ENCODE results near the gene ACTRT3. TPM values are rescaled to one million over a fixed set of nuclear protein-coding genes. Genes with fewer than 3 reads are reported as not detected.

Gene ACTRT3
- total and polyA plus RNA-seq, 2 of the 13 experiments (the other 11 are each of a cell fraction or from before 2014, with no cell fraction given) = 0.42 to 0.97 TPM

DNA sequence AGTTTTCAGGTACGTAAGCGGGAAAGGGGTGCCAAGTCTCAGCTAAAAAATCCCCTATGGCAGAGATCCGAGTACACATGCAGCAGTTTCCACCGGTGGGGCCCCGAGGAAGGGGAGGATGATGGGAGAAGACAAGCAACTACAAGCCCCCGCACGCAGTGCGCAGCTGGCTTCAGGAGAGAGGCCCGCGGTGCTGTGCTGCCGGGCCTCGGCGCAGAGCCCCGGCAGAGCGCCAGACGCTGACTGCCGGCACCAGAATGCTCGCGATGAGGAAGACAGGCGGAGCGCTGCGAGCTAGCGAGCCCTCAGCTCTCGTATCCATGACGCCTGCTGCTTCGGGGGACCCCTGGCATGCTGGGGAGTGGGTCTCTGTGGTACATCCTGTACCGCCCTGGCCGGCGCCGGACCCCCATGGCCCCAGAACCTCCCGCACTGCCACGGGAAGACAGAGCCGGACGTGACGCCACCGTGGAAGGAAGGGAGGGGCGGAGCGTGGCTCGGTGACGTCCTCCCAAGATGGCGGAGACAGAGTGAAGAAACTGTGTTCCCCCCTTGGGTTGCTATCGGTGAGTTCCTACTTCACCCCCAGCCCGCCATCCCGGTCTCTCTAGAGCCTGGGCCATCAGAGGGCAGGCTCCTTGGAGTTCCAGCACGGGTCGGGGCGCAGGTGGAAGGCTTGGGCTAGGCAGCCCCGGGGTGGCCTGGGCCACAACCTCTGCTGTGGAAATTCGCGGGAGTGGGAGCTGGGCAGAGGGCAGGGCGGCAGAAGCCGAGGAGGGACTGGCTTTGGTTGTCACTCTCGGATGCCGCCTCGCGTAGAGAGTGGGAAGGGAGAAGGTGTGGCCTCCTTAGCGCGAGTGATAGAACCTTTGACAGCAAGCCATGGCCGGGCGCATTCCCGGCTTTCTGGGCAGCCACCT is 3.8 kb upstream of the ACTRT3 start, which contains the start of gene MYNN (continued):
- TF ChIP-seq SP2 (CRISPR knock-in tag; IDR thresholded peaks at IDR 0.05) (peak; percentile 56; the same call in 1 of the 2 replicates), KAT2B (IDR thresholded peaks at IDR 0.05; ENCODE audit: borderline replicate concordance, low read depth, low read length) (no peak), ETV6 (CRISPR knock-in tag; conservative IDR thresholded peaks at IDR 0.05) (peak; percentile 52; the same call in 1 of the 2 replicates), ZNF577 (CRISPR knock-in tag; IDR thresholded peaks at IDR 0.05; ENCODE audit: borderline replicate concordance, low read depth) (no peak), GPN1 (CRISPR knock-in tag; IDR thresholded peaks at IDR 0.05; ENCODE audit: borderline replicate concordance) (no peak), NR3C1 (CRISPR knock-in tag; IDR thresholded peaks at IDR 0.05) (no peak)
- TF ChIP-seq, protein P1, sequence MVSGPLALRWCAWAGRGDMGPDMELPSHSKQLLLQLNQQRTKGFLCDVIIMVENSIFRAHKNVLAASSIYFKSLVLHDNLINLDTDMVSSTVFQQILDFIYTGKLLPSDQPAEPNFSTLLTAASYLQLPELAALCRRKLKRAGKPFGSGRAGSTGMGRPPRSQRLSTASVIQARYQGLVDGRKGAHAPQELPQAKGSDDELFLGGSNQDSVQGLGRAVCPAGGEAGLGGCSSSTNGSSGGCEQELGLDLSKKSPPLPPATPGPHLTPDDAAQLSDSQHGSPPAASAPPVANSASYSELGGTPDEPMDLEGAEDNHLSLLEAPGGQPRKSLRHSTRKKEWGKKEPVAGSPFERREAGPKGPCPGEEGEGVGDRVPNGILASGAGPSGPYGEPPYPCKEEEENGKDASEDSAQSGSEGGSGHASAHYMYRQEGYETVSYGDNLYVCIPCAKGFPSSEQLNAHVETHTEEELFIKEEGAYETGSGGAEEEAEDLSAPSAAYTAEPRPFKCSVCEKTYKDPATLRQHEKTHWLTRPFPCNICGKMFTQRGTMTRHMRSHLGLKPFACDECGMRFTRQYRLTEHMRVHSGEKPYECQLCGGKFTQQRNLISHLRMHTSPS (CRISPR knock-in tag; IDR thresholded peaks at IDR 0.05; ENCODE audit: low read depth) = 0 out of 2 replicates have a peak, but pooled peaks have one; percentile 19
- TF ChIP-seq, protein P2, sequence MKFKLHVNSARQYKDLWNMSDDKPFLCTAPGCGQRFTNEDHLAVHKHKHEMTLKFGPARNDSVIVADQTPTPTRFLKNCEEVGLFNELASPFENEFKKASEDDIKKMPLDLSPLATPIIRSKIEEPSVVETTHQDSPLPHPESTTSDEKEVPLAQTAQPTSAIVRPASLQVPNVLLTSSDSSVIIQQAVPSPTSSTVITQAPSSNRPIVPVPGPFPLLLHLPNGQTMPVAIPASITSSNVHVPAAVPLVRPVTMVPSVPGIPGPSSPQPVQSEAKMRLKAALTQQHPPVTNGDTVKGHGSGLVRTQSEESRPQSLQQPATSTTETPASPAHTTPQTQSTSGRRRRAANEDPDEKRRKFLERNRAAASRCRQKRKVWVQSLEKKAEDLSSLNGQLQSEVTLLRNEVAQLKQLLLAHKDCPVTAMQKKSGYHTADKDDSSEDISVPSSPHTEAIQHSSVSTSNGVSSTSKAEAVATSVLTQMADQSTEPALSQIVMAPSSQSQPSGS (CRISPR knock-in tag; IDR thresholded peaks at IDR 0.05) = peak; percentile 71; the same call in 1 of the 2 replicates
- TF ChIP-seq, protein P3, sequence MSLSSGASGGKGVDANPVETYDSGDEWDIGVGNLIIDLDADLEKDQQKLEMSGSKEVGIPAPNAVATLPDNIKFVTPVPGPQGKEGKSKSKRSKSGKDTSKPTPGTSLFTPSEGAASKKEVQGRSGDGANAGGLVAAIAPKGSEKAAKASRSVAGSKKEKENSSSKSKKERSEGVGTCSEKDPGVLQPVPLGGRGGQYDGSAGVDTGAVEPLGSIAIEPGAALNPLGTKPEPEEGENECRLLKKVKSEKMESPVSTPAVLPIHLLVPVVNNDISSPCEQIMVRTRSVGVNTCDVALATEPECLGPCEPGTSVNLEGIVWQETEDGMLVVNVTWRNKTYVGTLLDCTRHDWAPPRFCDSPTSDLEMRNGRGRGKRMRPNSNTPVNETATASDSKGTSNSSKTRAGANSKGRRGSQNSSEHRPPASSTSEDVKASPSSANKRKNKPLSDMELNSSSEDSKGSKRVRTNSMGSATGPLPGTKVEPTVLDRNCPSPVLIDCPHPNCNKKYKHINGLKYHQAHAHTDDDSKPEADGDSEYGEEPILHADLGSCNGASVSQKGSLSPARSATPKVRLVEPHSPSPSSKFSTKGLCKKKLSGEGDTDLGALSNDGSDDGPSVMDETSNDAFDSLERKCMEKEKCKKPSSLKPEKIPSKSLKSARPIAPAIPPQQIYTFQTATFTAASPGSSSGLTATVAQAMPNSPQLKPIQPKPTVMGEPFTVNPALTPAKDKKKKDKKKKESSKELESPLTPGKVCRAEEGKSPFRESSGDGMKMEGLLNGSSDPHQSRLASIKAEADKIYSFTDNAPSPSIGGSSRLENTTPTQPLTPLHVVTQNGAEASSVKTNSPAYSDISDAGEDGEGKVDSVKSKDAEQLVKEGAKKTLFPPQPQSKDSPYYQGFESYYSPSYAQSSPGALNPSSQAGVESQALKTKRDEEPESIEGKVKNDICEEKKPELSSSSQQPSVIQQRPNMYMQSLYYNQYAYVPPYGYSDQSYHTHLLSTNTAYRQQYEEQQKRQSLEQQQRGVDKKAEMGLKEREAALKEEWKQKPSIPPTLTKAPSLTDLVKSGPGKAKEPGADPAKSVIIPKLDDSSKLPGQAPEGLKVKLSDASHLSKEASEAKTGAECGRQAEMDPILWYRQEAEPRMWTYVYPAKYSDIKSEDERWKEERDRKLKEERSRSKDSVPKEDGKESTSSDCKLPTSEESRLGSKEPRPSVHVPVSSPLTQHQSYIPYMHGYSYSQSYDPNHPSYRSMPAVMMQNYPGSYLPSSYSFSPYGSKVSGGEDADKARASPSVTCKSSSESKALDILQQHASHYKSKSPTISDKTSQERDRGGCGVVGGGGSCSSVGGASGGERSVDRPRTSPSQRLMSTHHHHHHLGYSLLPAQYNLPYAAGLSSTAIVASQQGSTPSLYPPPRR (CRISPR knock-in tag; IDR thresholded peaks at IDR 0.05; ENCODE audit: borderline replicate concordance) = no peak; the same call in 1 of the 2 replicates
- TF ChIP-seq, protein P4, sequence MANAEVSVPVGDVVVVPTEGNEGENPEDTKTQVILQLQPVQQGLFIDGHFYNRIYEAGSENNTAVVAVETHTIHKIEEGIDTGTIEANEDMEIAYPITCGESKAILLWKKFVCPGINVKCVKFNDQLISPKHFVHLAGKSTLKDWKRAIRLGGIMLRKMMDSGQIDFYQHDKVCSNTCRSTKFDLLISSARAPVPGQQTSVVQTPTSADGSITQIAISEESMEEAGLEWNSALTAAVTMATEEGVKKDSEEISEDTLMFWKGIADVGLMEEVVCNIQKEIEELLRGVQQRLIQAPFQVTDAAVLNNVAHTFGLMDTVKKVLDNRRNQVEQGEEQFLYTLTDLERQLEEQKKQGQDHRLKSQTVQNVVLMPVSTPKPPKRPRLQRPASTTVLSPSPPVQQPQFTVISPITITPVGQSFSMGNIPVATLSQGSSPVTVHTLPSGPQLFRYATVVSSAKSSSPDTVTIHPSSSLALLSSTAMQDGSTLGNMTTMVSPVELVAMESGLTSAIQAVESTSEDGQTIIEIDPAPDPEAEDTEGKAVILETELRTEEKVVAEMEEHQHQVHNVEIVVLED (CRISPR knock-in tag; IDR thresholded peaks at IDR 0.05; ENCODE audit: borderline replicate concordance) = peak; percentile 80
- TF ChIP-seq, protein P5, sequence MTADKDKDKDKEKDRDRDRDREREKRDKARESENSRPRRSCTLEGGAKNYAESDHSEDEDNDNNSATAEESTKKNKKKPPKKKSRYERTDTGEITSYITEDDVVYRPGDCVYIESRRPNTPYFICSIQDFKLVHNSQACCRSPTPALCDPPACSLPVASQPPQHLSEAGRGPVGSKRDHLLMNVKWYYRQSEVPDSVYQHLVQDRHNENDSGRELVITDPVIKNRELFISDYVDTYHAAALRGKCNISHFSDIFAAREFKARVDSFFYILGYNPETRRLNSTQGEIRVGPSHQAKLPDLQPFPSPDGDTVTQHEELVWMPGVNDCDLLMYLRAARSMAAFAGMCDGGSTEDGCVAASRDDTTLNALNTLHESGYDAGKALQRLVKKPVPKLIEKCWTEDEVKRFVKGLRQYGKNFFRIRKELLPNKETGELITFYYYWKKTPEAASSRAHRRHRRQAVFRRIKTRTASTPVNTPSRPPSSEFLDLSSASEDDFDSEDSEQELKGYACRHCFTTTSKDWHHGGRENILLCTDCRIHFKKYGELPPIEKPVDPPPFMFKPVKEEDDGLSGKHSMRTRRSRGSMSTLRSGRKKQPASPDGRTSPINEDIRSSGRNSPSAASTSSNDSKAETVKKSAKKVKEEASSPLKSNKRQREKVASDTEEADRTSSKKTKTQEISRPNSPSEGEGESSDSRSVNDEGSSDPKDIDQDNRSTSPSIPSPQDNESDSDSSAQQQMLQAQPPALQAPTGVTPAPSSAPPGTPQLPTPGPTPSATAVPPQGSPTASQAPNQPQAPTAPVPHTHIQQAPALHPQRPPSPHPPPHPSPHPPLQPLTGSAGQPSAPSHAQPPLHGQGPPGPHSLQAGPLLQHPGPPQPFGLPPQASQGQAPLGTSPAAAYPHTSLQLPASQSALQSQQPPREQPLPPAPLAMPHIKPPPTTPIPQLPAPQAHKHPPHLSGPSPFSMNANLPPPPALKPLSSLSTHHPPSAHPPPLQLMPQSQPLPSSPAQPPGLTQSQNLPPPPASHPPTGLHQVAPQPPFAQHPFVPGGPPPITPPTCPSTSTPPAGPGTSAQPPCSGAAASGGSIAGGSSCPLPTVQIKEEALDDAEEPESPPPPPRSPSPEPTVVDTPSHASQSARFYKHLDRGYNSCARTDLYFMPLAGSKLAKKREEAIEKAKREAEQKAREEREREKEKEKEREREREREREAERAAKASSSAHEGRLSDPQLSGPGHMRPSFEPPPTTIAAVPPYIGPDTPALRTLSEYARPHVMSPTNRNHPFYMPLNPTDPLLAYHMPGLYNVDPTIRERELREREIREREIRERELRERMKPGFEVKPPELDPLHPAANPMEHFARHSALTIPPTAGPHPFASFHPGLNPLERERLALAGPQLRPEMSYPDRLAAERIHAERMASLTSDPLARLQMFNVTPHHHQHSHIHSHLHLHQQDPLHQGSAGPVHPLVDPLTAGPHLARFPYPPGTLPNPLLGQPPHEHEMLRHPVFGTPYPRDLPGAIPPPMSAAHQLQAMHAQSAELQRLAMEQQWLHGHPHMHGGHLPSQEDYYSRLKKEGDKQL (CRISPR knock-in tag; IDR thresholded peaks at IDR 0.05; ENCODE audit: low read depth) = no peak
